GM10248 (cell line): Measurements from ENCODE around the gene TBL1XR1.
"Not testable (repeated sequence)": the region's sequence is repeated elsewhere in the genome, so short reads cannot be mapped to it uniquely, and the experiment has no call there.

Source experiments
- CTCF ChIA-PET: fragments of 300-600 bp; sonication (Branson Sonifier 250); formaldehyde crosslinking; extraction: SDS; loops from one replicate; lab custom pipeline; 2021; ENCODE audit warnings: antibody characterized with exemption; lab: Yijun Ruan, JAX
- POLR2A ChIA-PET: fragments of 350-650 bp; sonication (Branson Sonifier 250); formaldehyde crosslinking; extraction: SDS; loops from one replicate; lab custom pipeline; 2020; ENCODE audit warnings: antibody characterized with exemption; lab: Yijun Ruan, JAX
- DNase-seq: peaks from one replicate; pipeline ENCODE4 v3.0.0; 2012; ENCODE audit errors: extremely low spot score
- CTCF ChIP-seq: IDR thresholded peaks from 2 replicates; pipeline ENCODE4 v1.5.1; 2012; ENCODE audit warnings: mild to moderate bottlenecking, low read depth; ENCODE audit errors: extremely low read depth, missing control alignments, control extremely low read depth

The TBL1XR1 gene

GRCh38 chr3:177013681-177014280 is 183.5 kb downstream of the TBL1XR1 start:
- ChIA-PET POLR2A (no interaction called here), CTCF (interaction anchor here (1.4 kb wide), 1 partner anchor 13 kb away, joined by 4 read pairs; no protein-coding TSS in a partner anchor)
- no peak for TF ChIP-seq CTCF
- no peak for DNase-seq

GRCh38 chr3:177005718-177006405 is 191.4 kb downstream of the TBL1XR1 start:
- CTCF ChIA-PET, result no interaction called here
- POLR2A ChIA-PET, result no interaction called here

GRCh38 chr3:177000159-177000558 is 197.1 kb downstream of the TBL1XR1 start:
- POLR2A ChIA-PET, CTCF ChIA-PET, DNase-seq: not testable (repeated sequence)

More at GRCh38 chr3:177005718-177006405, 191.4 kb downstream of the TBL1XR1 start:
- DNase-seq, result no peak
- no peak for TF ChIP-seq CTCF

GRCh38 chr3:176995946-176996345 is 201.3 kb downstream of the TBL1XR1 start:
- CTCF ChIA-PET, result no interaction called here
- TF ChIP-seq CTCF, result no peak
- POLR2A ChIA-PET, result no interaction called here
- DNase-seq, result no peak

GRCh38 chr3:176994891-176995781 is 202.1 kb downstream of the TBL1XR1 start:
- TF ChIP-seq CTCF, result no peak
- ChIA-PET CTCF (no interaction called here), POLR2A (no interaction called here)
- DNase-seq, result no peak

GRCh38 chr3:176994393-176994792 is 202.9 kb downstream of the TBL1XR1 start:
- CTCF ChIA-PET, result no interaction called here
- DNase-seq, result no peak
- TF ChIP-seq CTCF, result no peak
- POLR2A ChIA-PET, result no interaction called here
